Gastrocnemius medialis (tissue), 4 donors: ENCODE results near the gene CPED1.
"Not testable (repeated sequence)": the region's sequence is repeated elsewhere in the genome, so short reads cannot be mapped to it uniquely, and the experiment has no call there.

Experiments
- POLR2A ChIP-seq, 2 donors: fragments of 450-650 bp; IDR thresholded peaks; one replicate each; pipeline ENCODE4 v1.6.1; 2017; ENCODE audit warnings: antibody characterized with exemption in 2 of 2, mild to moderate bottlenecking in 2 of 2, moderate library complexity in 2 of 2
- TF ChIP-seq, protein P1 (sequence below), 5 experiments: fragments of 450-650 bp in 3 of 5; fragments of 200-600 bp in 2 of 5; sonication (generic) in 2 of 5; IDR thresholded peaks in 4 of 5; conservative IDR thresholded peaks in 1 of 5; 1 replicate in 4 of 5; 2 replicates in 1 of 5; pipeline ENCODE4 v1.5.1; 2016 to 2019; ENCODE audit warnings: antibody characterized with exemption in 5 of 5, mild to moderate bottlenecking in 3 of 5, moderate library complexity in 3 of 5

DNA sequence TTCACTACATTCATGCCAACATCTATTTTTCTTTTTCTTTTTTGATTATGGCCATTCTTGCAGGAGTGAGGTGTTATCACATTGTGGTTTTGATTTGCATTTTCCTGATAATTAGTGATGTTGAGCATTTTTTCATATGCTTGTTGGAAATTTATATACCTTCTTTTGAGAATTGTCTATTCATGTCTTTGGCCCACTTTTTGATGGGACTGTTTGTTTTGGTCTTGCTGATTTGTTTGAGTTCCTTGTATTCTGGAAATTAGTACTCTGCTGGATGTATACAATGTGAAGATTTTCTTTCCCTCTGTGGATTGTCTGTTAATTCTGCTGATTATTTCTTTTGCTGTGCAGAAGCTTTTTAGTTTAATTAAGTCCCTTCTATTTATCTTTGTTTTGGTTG lies 48.3 kb downstream of the CPED1 start:
- TF ChIP-seq, protein P1, sequence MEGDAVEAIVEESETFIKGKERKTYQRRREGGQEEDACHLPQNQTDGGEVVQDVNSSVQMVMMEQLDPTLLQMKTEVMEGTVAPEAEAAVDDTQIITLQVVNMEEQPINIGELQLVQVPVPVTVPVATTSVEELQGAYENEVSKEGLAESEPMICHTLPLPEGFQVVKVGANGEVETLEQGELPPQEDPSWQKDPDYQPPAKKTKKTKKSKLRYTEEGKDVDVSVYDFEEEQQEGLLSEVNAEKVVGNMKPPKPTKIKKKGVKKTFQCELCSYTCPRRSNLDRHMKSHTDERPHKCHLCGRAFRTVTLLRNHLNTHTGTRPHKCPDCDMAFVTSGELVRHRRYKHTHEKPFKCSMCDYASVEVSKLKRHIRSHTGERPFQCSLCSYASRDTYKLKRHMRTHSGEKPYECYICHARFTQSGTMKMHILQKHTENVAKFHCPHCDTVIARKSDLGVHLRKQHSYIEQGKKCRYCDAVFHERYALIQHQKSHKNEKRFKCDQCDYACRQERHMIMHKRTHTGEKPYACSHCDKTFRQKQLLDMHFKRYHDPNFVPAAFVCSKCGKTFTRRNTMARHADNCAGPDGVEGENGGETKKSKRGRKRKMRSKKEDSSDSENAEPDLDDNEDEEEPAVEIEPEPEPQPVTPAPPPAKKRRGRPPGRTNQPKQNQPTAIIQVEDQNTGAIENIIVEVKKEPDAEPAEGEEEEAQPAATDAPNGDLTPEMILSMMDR (IDR thresholded peaks at IDR 0.05 in 4 of 5, conservative IDR thresholded peaks at IDR 0.05 in 1 of 5), result not testable (repeated sequence)
- not testable (repeated sequence) for TF ChIP-seq POLR2A (IDR thresholded peaks at IDR 0.05)
